Mesenchymal stem cell (in vitro differentiated cells and primary cell): ENCODE measurements around the gene DEGS1.

ENCODE experiments used
- DNase-seq: peaks from one replicate; pipeline ENCODE4 v3.0.0-alpha.2; 2013
- H2AFZ ChIP-seq: one replicate; pipeline ENCODE4 v1.6.1; 2013; ENCODE audit warnings: low read depth, mild to moderate bottlenecking, control low read depth, inconsistent platforms, low read length, moderate library complexity
- H2AK5ac ChIP-seq: 2 replicates; pipeline ENCODE4 v1.6.1; 2013; ENCODE audit warnings: low read length, moderate library complexity, mild to moderate bottlenecking, inconsistent platforms; ENCODE audit not compliant: severe bottlenecking
- H2BK120ac ChIP-seq: one replicate; pipeline ENCODE4 v1.6.1; 2013; ENCODE audit warnings: low read depth, mild to moderate bottlenecking, inconsistent platforms, low read length, moderate library complexity
- H2BK12ac ChIP-seq, 2 experiments: one replicate each; pipeline ENCODE4 v1.6.1; 2013; ENCODE audit warnings: inconsistent platforms in 2 of 2, low read length in 2 of 2, mild to moderate bottlenecking in 2 of 2, moderate library complexity in 2 of 2, control low read depth in 1 of 2
- H2BK15ac ChIP-seq: one replicate; pipeline ENCODE4 v1.6.1; 2013; ENCODE audit warnings: mild to moderate bottlenecking, low read depth, inconsistent platforms; ENCODE audit not compliant: poor library complexity, severe bottlenecking
- H2BK5ac ChIP-seq: 2 replicates; pipeline ENCODE4 v1.6.1; 2013; ENCODE audit warnings: low read depth, mild to moderate bottlenecking, low read length, control low read depth, inconsistent platforms; ENCODE audit not compliant: poor library complexity, severe bottlenecking
- H3K14ac ChIP-seq, 2 experiments: one replicate each; pipeline ENCODE4 v1.6.1; 2013; ENCODE audit warnings: inconsistent platforms in 2 of 2, low read length in 2 of 2, control low read depth in 1 of 2, mild to moderate bottlenecking in 1 of 2, moderate library complexity in 1 of 2
- H3K18ac ChIP-seq, 2 experiments: one replicate each; pipeline ENCODE4 v1.6.1; 2013; ENCODE audit warnings: inconsistent platforms in 2 of 2, low read length in 2 of 2, control low read depth in 1 of 2, low read depth in 1 of 2, mild to moderate bottlenecking in 1 of 2
- H3K23ac ChIP-seq, 2 experiments: one replicate each; pipeline ENCODE4 v1.6.1; 2013; ENCODE audit warnings: inconsistent platforms in 2 of 2, low read length in 2 of 2, mild to moderate bottlenecking in 2 of 2, moderate library complexity in 2 of 2, control low read depth in 1 of 2
- H3K27ac ChIP-seq: 2 replicates; pipeline ENCODE4 v1.5.1; 2013; ENCODE audit warnings: mild to moderate bottlenecking, moderate library complexity, low read length, control low read depth, inconsistent platforms; ENCODE audit not compliant: poor library complexity, severe bottlenecking
- H3K27me3 ChIP-seq, 2 experiments: 2 replicates each; pipeline versions ENCODE4 v1.6.1 to v1.7.0; 2013; ENCODE audit warnings: low read length in 2 of 2, mild to moderate bottlenecking in 2 of 2, moderate library complexity in 2 of 2, control low read depth in 1 of 2, inconsistent platforms in 1 of 2; ENCODE audit not compliant: control insufficient read depth in 1 of 2, insufficient read depth in 1 of 2
- H3K36me3 ChIP-seq, 2 experiments: 2 replicates each; pipeline versions ENCODE4 v1.6.1 to v1.7.0; 2013; ENCODE audit warnings: low read length in 2 of 2, control low read depth in 1 of 2, inconsistent platforms in 1 of 2, low read depth in 1 of 2, mild to moderate bottlenecking in 1 of 2; ENCODE audit not compliant: insufficient read depth in 2 of 2, control insufficient read depth in 1 of 2
- H3K4ac ChIP-seq, 2 experiments: one replicate each; pipeline ENCODE4 v1.6.1; 2013; ENCODE audit warnings: inconsistent platforms in 2 of 2, low read length in 2 of 2, mild to moderate bottlenecking in 2 of 2, moderate library complexity in 2 of 2, control low read depth in 1 of 2, low read depth in 1 of 2
- H3K4me1 ChIP-seq: 2 replicates; pipeline ENCODE4 v1.6.1; 2013; ENCODE audit warnings: low read depth, low read length, control low read depth; ENCODE audit not compliant: control insufficient read depth, insufficient read depth
- H3K4me2 ChIP-seq: 2 replicates; pipeline ENCODE4 v1.6.1; 2013; ENCODE audit warnings: low read length, mild to moderate bottlenecking, inconsistent platforms; ENCODE audit not compliant: poor library complexity, severe bottlenecking
- H3K4me3 ChIP-seq, 2 experiments: 2 replicates each; pipeline versions ENCODE4 v1.5.1 to v1.7.0; 2013; ENCODE audit warnings: low read length in 2 of 2, mild to moderate bottlenecking in 2 of 2, control low read depth in 1 of 2, low read depth in 1 of 2; ENCODE audit not compliant: insufficient read depth in 1 of 2
- H3K79me1 ChIP-seq: replicated peaks from 2 replicates; pipeline ENCODE4 v1.6.1; 2013; ENCODE audit warnings: mild to moderate bottlenecking, control low read depth, low read length, inconsistent platforms; ENCODE audit not compliant: poor library complexity, severe bottlenecking
- H3K9ac ChIP-seq: 2 replicates; pipeline ENCODE4 v1.7.0; 2013; ENCODE audit warnings: mild to moderate bottlenecking, low read length, moderate library complexity
- H3K9me3 ChIP-seq: 2 replicates; pipeline ENCODE4 v1.7.0; 2013; ENCODE audit warnings: mild to moderate bottlenecking, low read length; ENCODE audit not compliant: control insufficient read depth
- H4K8ac ChIP-seq: one replicate; pipeline ENCODE4 v1.6.1; 2013; ENCODE audit warnings: inconsistent platforms, mild to moderate bottlenecking, low read length, moderate library complexity
- H4K91ac ChIP-seq: one replicate; pipeline ENCODE4 v1.6.1; 2013; ENCODE audit warnings: mild to moderate bottlenecking, low read length, inconsistent platforms
- WGBS: methylation state at CpG from one replicate; pipeline ENCODE4 v1.1.7; 2013; ENCODE audit warnings: mixed read lengths; 5-methylcytosine and 5-hydroxymethylcytosine counted together

The DEGS1 gene

DNA sequence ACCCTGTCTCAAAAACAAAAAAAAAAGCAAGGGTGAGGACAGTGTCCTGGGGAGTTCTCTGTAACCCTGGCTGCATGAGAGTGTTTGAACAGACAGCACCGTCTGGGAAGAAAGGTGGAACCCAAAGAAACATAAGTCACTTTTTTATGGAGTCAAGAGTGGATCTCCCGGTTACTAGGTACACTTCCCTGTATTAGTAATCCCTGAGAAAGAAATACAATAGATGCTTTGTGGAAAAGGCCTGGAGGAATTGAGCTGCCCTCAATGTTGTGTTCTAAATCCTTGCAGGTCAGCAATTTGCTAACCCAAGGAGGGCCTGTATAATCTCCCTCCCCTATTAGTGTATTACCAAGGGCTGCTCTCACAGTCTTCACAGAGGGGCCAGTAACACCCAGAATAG is 16.6 kb downstream of the DEGS1 start:
- Histone ChIP-seq H3K4me2 (no peak overlapping the region), H2BK15ac (no peak overlapping the region)

DNA sequence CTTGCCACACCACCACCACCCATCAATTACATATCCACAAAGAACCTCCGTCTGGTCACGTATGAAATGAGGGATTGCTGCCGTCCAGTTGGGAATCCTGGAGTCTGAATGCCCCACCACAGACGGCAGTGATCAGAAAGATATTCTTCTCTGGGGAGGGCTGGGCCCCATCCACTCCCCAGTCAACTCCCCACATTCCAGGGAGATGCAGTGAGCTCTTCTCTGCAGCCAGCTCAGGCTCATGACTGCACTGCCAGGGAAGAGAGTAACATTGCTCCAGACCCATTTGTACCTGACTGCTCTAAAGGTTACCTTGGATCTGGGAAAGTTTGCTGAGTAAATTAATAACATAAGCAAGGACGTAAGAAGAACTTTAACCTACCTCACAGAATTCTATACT is 18.3 kb downstream of the DEGS1 start:
- Histone ChIP-seq H3K18ac (no peak overlapping the region), H3K4me1 (peaks cover 27% of the 10 kb centered on the region), H3K23ac (no peak overlapping the region), H3K9me3 (no peaks in the 10 kb centered on the region), H3K9ac (no peak overlapping the region), H3K36me3 (no peaks in the 10 kb centered on the region), H3K79me1 (peaks cover 2% of the 10 kb centered on the region), H2BK15ac (no peak overlapping the region), H4K91ac (no peak overlapping the region), H3K27me3 (no peaks in the 10 kb centered on the region), H2AFZ (no peak overlapping the region), H3K4me2 (no peak overlapping the region), H2BK120ac (no peak overlapping the region), H3K14ac (no peak overlapping the region), H3K27ac (no peak overlapping the region), H2BK12ac (no peak overlapping the region), H3K4ac (no peak overlapping the region), H4K8ac (no peak overlapping the region), H2BK5ac (no peak overlapping the region), H2AK5ac (peak overlapping the region; percentile 77), H3K4me3 (no peak overlapping the region)
- WGBS = 93% methylated on average over 5 of the region's 5 CpGs
- DNase-seq = no peak

More for the DNA sequence above, 16.6 kb downstream of the DEGS1 start:
- Histone ChIP-seq H3K4me3 (no peak overlapping the region), H2BK5ac (no peak overlapping the region), H3K14ac (no peak overlapping the region), H3K79me1 (peaks cover 2% of the 10 kb centered on the region), H3K36me3 (peaks cover 4 to 7% of the 10 kb centered on the region in 2 experiments), H3K18ac (no peak overlapping the region), H3K4me1 (peaks cover 18% of the 10 kb centered on the region), H3K9me3 (no peaks in the 10 kb centered on the region), H4K91ac (no peak overlapping the region), H3K4ac (no peak overlapping the region), H3K9ac (no peak overlapping the region), H3K23ac (no peak overlapping the region), H2AFZ (no peak overlapping the region), H2BK120ac (no peak overlapping the region), H2BK12ac (no peak overlapping the region), H3K27me3 (no peaks in the 10 kb centered on the region), H4K8ac (no peak overlapping the region), H3K27ac (no peak overlapping the region), H2AK5ac (no peak overlapping the region)
- no peak for DNase-seq
- WGBS = 93% methylated on average over 1 of the region's 2 CpGs

DNA sequence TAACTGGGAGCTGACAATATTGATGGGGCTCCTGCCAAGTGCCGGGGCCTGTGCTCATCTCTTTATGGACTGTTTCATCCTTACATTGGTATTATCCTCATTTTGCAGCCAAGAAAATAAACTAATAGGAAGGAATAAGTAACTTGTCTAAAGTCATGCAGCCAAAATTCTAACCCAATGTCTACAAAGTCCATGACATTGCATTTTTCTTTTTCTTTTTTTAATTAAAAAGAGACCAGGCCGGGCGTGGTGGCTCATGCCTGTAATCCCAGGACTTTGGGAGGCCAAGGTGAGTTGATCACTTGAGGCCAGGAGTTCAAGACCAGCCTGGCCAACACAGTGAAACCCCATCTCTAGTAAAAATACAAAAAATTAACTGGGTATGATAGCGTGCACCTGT is 18.8 kb downstream of the DEGS1 start:
- Histone ChIP-seq H3K9me3 (no peaks in the 10 kb centered on the region), H3K14ac (no peak overlapping the region), H3K27ac (no peak overlapping the region), H3K23ac (no peak overlapping the region), H2BK5ac (no peak overlapping the region), H3K18ac (no peak overlapping the region), H3K4me2 (no peak overlapping the region), H2AK5ac (no peak overlapping the region), H2BK15ac (no peak overlapping the region), H3K79me1 (peaks cover 2% of the 10 kb centered on the region), H3K36me3 (no peaks in the 10 kb centered on the region), H3K4me3 (no peak overlapping the region), H3K4ac (no peak overlapping the region), H2BK120ac (no peak overlapping the region), H2BK12ac (no peak overlapping the region), H3K9ac (no peak overlapping the region), H4K8ac (no peak overlapping the region), H3K4me1 (peaks cover 27% of the 10 kb centered on the region), H2AFZ (no peak overlapping the region), H3K27me3 (no peaks in the 10 kb centered on the region), H4K91ac (no peak overlapping the region)
- DNase-seq = no peak
- WGBS = 96% methylated on average over 4 of the region's 4 CpGs

DNA sequence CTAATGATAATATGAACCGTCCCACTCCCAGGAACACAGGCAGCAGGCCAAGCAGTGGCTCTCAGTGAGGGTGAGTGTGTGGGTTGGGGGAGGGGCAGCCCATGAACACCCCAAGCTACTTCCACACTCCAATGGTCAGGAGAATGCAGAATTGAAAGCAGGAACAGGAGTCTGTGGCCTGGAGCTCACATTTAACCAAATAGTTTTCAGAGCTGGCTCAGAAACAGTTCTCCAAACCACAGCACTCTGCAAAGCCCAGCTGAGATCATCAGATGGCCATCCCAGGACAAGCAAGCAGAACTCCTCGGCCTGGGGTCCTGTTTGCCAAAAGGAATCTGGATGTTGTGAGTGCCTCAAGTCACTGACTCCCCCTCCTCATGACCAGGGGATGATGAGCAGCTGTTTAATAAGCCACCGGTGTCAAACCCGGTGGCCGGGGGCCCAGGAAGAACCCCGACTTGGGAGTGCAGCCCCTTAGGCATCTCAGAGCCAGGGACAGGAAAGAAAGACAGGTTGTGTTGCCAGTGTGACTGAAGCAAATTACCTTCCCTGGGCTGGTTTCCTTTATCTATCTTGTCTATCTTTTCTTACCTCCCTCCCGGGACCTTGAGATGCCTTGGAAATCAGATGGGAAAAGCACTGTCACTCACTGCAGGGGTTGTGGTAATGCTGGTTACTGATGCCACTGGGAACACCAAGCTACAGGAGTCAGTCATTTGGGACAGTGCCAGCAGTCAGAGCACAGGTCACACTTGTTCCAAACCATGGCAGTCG is 20.4 kb downstream of the DEGS1 start:
- 53% methylated on average over 7 of the region's 8 CpGs for WGBS
- Histone ChIP-seq H3K36me3 (no peaks in the 10 kb centered on the region), H3K27ac (peak overlapping the region; percentile 100)

More for the DNA sequence above, 20.4 kb downstream of the DEGS1 start:
- H3K14ac ChIP-seq = no peak overlapping the region
- peak overlapping the region; percentile 1 for H3K4me2 ChIP-seq
- peak overlapping the region; percentile 81 for H2BK15ac ChIP-seq
- peak overlapping the region; percentile 71 for H3K9ac ChIP-seq
- peak overlapping the region; percentile 48 for H4K91ac ChIP-seq
- H3K9me3 ChIP-seq = no peaks in the 10 kb centered on the region
- peaks cover 27% of the 10 kb centered on the region for H3K4me1 ChIP-seq
- peak overlapping the region; percentile 8 for H2AFZ ChIP-seq
- peak overlapping the region; percentile 69 for H2BK120ac ChIP-seq
- no peaks in the 10 kb centered on the region for H3K27me3 ChIP-seq
- peak; percentile 73 for DNase-seq
- H4K8ac ChIP-seq = peak overlapping the region; percentile 76
- H3K4ac ChIP-seq = peak overlapping the region; percentile 63 to 90
- H3K18ac ChIP-seq = peak overlapping the region; percentile 6 to 55
- H3K79me1 ChIP-seq = no peaks in the 10 kb centered on the region
- peak overlapping the region; percentile 100 for H2BK5ac ChIP-seq
- H3K23ac ChIP-seq = no peak overlapping the region
- H2AK5ac ChIP-seq = peak overlapping the region; percentile 99
- H3K4me3 ChIP-seq = peak overlapping the region in 1 of 2 experiments; percentile 23
- peak overlapping the region; percentile 0 to 59 for H2BK12ac ChIP-seq
